ENCODE measurements around the gene PPP4R2.

DNA sequence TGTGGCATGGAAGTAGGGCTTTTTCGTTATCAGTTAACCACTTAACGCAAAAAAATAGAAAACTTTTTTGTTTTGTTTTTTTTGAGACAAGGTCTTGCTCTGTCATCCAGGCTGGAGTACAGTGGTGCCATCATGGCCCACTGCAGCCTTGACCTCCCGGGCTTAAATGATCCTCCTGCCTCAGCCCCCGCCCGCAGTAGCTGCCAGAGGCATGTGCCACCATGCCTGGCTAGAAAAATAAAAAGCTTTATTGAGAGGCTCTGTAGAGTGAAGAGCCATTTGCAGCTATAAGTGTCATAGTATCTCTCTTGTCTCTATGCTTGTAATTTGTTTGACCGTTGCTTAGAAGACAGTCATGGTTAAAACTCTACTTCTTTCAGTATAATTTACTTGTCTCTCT is 13.5 kb downstream of the PPP4R2 start:
- no peak for TF ChIP-seq ZNF274 (IDR thresholded peaks at IDR 0.05; ENCODE audit: borderline replicate concordance, low read depth, low read length)
- TF ChIP-seq CBX1 (IDR thresholded peaks at IDR 0.05; ENCODE audit: low read depth): no peak
- TF ChIP-seq, protein P1, sequence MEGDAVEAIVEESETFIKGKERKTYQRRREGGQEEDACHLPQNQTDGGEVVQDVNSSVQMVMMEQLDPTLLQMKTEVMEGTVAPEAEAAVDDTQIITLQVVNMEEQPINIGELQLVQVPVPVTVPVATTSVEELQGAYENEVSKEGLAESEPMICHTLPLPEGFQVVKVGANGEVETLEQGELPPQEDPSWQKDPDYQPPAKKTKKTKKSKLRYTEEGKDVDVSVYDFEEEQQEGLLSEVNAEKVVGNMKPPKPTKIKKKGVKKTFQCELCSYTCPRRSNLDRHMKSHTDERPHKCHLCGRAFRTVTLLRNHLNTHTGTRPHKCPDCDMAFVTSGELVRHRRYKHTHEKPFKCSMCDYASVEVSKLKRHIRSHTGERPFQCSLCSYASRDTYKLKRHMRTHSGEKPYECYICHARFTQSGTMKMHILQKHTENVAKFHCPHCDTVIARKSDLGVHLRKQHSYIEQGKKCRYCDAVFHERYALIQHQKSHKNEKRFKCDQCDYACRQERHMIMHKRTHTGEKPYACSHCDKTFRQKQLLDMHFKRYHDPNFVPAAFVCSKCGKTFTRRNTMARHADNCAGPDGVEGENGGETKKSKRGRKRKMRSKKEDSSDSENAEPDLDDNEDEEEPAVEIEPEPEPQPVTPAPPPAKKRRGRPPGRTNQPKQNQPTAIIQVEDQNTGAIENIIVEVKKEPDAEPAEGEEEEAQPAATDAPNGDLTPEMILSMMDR (IDR thresholded peaks at IDR 0.05 in 2 of 3, conservative IDR thresholded peaks at IDR 0.05 in 1 of 3; ENCODE audit: insufficient read depth in 2 of 3, low read depth in 1 of 3, low read length in 3 of 3): no peak
- TF ChIP-seq BHLHE40 (IDR thresholded peaks at IDR 0.05; ENCODE audit: low read length): no peak
- no peak for TF ChIP-seq L3MBTL2 (IDR thresholded peaks at IDR 0.05)
- no peak for TF ChIP-seq JUND (IDR thresholded peaks at IDR 0.05; ENCODE audit: borderline replicate concordance, low read depth, low read length)
- no peak for TF ChIP-seq JUND (tag; IDR thresholded peaks at IDR 0.05; ENCODE audit: borderline replicate concordance, low read depth, low read length)
- no peak for TF ChIP-seq ADNP (tag; IDR thresholded peaks at IDR 0.05)
- TF ChIP-seq EP300 (IDR thresholded peaks at IDR 0.05; ENCODE audit: low read length): no peak
- no peak for TF ChIP-seq EHMT2 (IDR thresholded peaks at IDR 0.05)
- no peak for TF ChIP-seq CHD2 (IDR thresholded peaks at IDR 0.05; ENCODE audit: low read depth, low read length)
- no peak for TF ChIP-seq MXI1 (IDR thresholded peaks at IDR 0.05; ENCODE audit: low read depth, low read length)
